Neuronal stem cell (in vitro differentiated cells): ENCODE results near the gene TGFBR1.

ENCODE experiments used
- DNase-seq: peaks from one replicate; pipeline ENCODE4 v3.0.0-alpha.2; 2013; ENCODE audit warnings: low spot score
- H2AFZ ChIP-seq: one replicate; pipeline ENCODE4 v1.6.1; 2013; ENCODE audit warnings: mild to moderate bottlenecking, low read length, inconsistent platforms
- H2AK5ac ChIP-seq: 2 replicates; pipeline ENCODE4 v1.6.1; 2013; ENCODE audit warnings: low read depth, mild to moderate bottlenecking, inconsistent platforms, low read length, moderate library complexity, mixed read lengths
- H2BK120ac ChIP-seq: 2 replicates; pipeline ENCODE4 v1.6.1; 2013; ENCODE audit warnings: low read depth, mild to moderate bottlenecking, inconsistent platforms, low read length, moderate library complexity, mixed read lengths
- H2BK12ac ChIP-seq: one replicate; pipeline ENCODE4 v1.6.1; 2013; ENCODE audit warnings: low read length, inconsistent platforms
- H2BK15ac ChIP-seq: 2 replicates; pipeline ENCODE4 v1.6.1; 2013; ENCODE audit warnings: mild to moderate bottlenecking, low read length, inconsistent platforms, mixed read lengths
- H2BK5ac ChIP-seq: one replicate; pipeline ENCODE4 v1.6.1; 2013; ENCODE audit warnings: inconsistent platforms, mild to moderate bottlenecking, low read length, moderate library complexity
- H3K14ac ChIP-seq: one replicate; pipeline ENCODE4 v1.6.1; 2013; ENCODE audit warnings: low read length, inconsistent platforms
- H3K18ac ChIP-seq: 2 replicates; pipeline ENCODE4 v1.6.1; 2013; ENCODE audit warnings: low read length, inconsistent platforms
- H3K23ac ChIP-seq: 2 replicates; pipeline ENCODE4 v1.6.1; 2013; ENCODE audit warnings: low read depth, mild to moderate bottlenecking, mixed read lengths, low read length, inconsistent platforms; ENCODE audit not compliant: poor library complexity
- H3K27ac ChIP-seq: replicated peaks from 3 replicates; pipeline ENCODE4 v1.5.1; 2013; ENCODE audit warnings: low read length, inconsistent platforms
- H3K27me3 ChIP-seq, 3 experiments: 2 replicates each; pipeline ENCODE4 v1.6.1; 2013; ENCODE audit warnings: low read length in 3 of 3, mild to moderate bottlenecking in 2 of 3, inconsistent platforms in 1 of 3, low read depth in 1 of 3, mixed read lengths in 1 of 3, moderate library complexity in 1 of 3; ENCODE audit not compliant: control insufficient read depth in 3 of 3, insufficient read depth in 3 of 3
- H3K36me3 ChIP-seq, 2 donors: replicated peaks in 1 of 2; 2 replicates each; pipeline ENCODE4 v1.6.1; 2013; ENCODE audit warnings: low read length in 2 of 2; ENCODE audit not compliant: control insufficient read depth in 2 of 2, insufficient read depth in 2 of 2
- H3K4ac ChIP-seq: 2 replicates; pipeline ENCODE4 v1.6.1; 2013; ENCODE audit warnings: inconsistent platforms, mild to moderate bottlenecking, low read length, moderate library complexity
- H3K4me1 ChIP-seq, 2 donors: 1 replicate in 1 of 2; 2 replicates in 1 of 2; pipeline ENCODE4 v1.6.1; 2013; ENCODE audit warnings: low read length in 2 of 2, low read depth in 1 of 2; ENCODE audit not compliant: control insufficient read depth in 2 of 2, insufficient read depth in 1 of 2
- H3K4me2 ChIP-seq: one replicate; pipeline ENCODE4 v1.6.1; 2013; ENCODE audit warnings: mild to moderate bottlenecking, low read length, inconsistent platforms; ENCODE audit not compliant: insufficient read depth, poor library complexity, severe bottlenecking
- H3K4me3 ChIP-seq, 2 donors: 2 replicates each; pipeline ENCODE4 v1.5.1; 2013; ENCODE audit warnings: low read length in 2 of 2, mild to moderate bottlenecking in 2 of 2, inconsistent platforms in 1 of 2, moderate library complexity in 1 of 2
- H3K79me1 ChIP-seq: one replicate; pipeline ENCODE4 v1.6.1; 2013; ENCODE audit warnings: low read depth, mild to moderate bottlenecking, inconsistent platforms, low read length, moderate library complexity
- H3K9ac ChIP-seq: one replicate; pipeline ENCODE4 v1.6.1; 2013; ENCODE audit warnings: mild to moderate bottlenecking, low read depth, low read length, inconsistent platforms; ENCODE audit not compliant: poor library complexity
- H3K9me3 ChIP-seq, 2 donors: replicated peaks in 1 of 2; 2 replicates each; pipeline versions ENCODE3 to v1.6.1; 2013; ENCODE audit warnings: low read length in 2 of 2, mild to moderate bottlenecking in 2 of 2, inconsistent platforms in 1 of 2, low read depth in 1 of 2, mixed read lengths in 1 of 2, moderate library complexity in 1 of 2; ENCODE audit not compliant: control insufficient read depth in 2 of 2, insufficient read depth in 1 of 2
- H4K8ac ChIP-seq: one replicate; pipeline ENCODE4 v1.6.1; 2013; ENCODE audit warnings: low read depth, mild to moderate bottlenecking, inconsistent platforms, low read length, moderate library complexity
- H4K91ac ChIP-seq: one replicate; pipeline ENCODE4 v1.6.1; 2013; ENCODE audit warnings: low read length, low read depth, mild to moderate bottlenecking, inconsistent platforms; ENCODE audit not compliant: poor library complexity
- WGBS, 2 donors: extraction: QIAGEN DNeasy Blood & Tissue Kit; methylation state at CpG; one replicate each; pipeline ENCODE4 v1.1.7; 2013; ENCODE audit warnings: missing lambda C conversion rate in 2 of 2, mixed read lengths in 1 of 2; ENCODE audit not compliant: insufficient read length in 2 of 2, insufficient replicate concordance in 1 of 2; ENCODE audit errors: extremely low coverage in 2 of 2; 5-methylcytosine and 5-hydroxymethylcytosine counted together

The TGFBR1 gene

DNA sequence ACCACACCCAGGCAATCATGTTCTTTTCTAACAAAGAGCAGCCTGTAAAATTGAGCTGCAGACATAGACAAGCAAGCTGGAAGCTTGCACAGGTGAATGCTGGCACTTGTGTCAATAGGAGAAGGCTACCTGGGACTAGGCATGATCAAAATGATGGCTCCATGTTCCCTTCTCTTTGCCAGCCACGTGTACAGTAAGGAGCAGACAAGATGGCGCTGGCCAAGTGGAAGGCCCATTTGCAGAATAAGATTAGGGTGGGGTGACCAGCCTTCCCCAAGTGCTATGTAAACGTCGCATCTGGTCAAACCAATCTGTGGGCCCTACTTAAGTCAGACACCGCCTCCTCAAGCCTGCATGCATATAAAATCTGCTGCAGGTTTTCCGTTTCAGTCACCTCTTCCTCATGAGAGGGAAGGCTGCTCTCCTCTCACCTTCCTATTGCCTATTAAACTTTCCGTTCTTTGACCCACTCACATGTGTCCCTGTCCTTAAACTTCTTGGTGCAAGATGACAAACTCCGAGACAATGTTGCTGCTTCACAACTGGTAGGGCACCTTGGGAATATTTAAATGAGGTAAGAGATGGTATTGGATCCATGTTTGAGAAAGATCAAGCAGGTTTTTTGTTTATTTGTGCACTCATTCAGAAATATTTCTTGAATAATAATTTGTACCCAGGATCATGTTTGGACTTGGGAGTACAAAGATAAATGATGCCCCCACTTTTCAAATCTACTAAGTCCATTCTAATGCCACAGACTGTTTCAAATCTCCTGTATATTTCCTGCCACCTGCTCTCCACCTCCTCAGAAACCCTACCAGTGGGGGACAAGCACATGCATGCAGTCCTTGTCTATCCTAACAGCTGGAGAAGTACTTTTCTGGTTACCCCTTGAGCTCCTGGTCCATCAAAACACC is 30.7 kb upstream of the TGFBR1 start:
- no peak overlapping the region for H3K18ac ChIP-seq
- H2BK120ac ChIP-seq: no peak overlapping the region
- DNase-seq: no peak
- H4K91ac ChIP-seq: no peak overlapping the region
- no peak overlapping the region for H3K4me2 ChIP-seq
- H4K8ac ChIP-seq: no peak overlapping the region
- H3K4me1 ChIP-seq: peaks cover 0 to 3% of the 10 kb centered on the region in 2 donors
- no peaks in the 10 kb centered on the region for H3K9me3 ChIP-seq
- no peak overlapping the region for H2AFZ ChIP-seq
- no peak overlapping the region for H2AK5ac ChIP-seq
- no peak overlapping the region for H2BK15ac ChIP-seq
- no peak overlapping the region for H3K23ac ChIP-seq
- H3K27me3 ChIP-seq: peaks cover 0 to 3% (median 0%) of the 10 kb centered on the region in 3 experiments
- no peak overlapping the region for H2BK12ac ChIP-seq
- WGBS, 2 donors: no CpG with 5 or more reads among the region's 8 CpGs
- no peak overlapping the region for H3K27ac ChIP-seq
- H3K36me3 ChIP-seq: no peaks in the 10 kb centered on the region
- no peak overlapping the region for H3K4ac ChIP-seq
- no peak overlapping the region for H3K4me3 ChIP-seq
- no peaks in the 10 kb centered on the region for H3K79me1 ChIP-seq
- no peak overlapping the region for H3K9ac ChIP-seq
- no peak overlapping the region for H3K14ac ChIP-seq
- H2BK5ac ChIP-seq: no peak overlapping the region

DNA sequence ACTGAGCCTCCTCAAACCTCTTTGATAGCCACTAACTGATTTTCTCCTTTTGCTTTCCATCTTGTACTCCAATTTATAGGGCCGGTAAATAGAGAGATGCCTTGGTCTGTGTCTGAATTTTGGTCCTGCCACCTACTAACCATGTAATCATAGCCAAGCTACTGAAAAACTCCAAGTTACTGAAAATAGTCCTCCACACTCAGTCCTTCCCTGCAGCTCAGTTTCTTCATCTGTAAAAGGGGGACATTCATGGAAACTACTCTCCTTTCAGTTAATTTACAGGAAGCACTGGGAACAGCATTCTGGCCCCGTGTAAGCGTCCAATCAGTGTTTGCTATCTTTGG is 30.0 kb upstream of the TGFBR1 start:
- Histone ChIP-seq H3K4me1 (peaks cover 0 to 3% of the 10 kb centered on the region in 2 donors), H3K18ac (no peak overlapping the region), H2BK120ac (no peak overlapping the region), H3K27me3 (peaks cover 0 to 3% (median 0%) of the 10 kb centered on the region in 3 experiments), H3K36me3 (no peaks in the 10 kb centered on the region), H3K9ac (no peak overlapping the region), H2BK5ac (no peak overlapping the region), H3K4ac (no peak overlapping the region), H2BK12ac (no peak overlapping the region), H3K23ac (no peak overlapping the region), H2AFZ (no peak overlapping the region), H3K14ac (no peak overlapping the region), H2AK5ac (no peak overlapping the region), H2BK15ac (no peak overlapping the region), H3K4me3 (no peak overlapping the region), H3K4me2 (no peak overlapping the region), H3K9me3 (no peaks in the 10 kb centered on the region), H3K27ac (no peak overlapping the region), H3K79me1 (no peaks in the 10 kb centered on the region), H4K8ac (no peak overlapping the region), H4K91ac (no peak overlapping the region)
- DNase-seq: no peak
- WGBS, 2 donors: no CpG with 5 or more reads among the region's 3 CpGs

DNA sequence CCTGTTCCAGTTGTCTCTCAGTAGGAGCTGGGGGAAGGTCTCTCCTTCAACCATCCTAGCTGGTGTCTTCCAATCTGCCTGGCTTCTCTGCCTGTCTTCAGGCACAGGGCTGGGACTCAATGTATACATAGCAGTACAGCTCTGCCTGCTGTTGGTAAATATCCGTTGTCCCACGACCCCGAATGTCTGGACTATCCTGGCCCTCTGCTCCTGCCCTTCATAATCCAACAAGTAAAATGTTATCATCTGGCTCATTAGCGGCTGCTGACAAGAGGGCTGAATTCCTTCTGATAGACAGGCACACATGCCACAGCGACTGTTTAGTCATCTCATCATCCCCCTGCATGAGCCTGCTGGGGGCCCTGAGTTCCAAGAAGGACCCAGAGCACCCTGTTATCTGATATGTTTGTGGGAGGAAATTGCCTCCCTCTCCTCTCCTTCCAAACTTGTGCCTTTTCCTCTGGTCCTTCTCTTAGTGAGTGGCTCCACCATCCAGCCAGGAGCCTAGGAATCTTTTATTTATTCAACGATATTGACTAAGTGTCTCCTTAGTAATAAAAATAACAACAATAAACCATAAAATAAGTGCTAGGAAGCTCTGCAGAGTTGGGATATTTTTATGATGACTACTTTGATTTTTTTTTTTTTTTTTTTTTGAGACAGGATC is 29.5 kb upstream of the TGFBR1 start:
- H2BK120ac ChIP-seq: no peak overlapping the region
- H3K14ac ChIP-seq: no peak overlapping the region
- H2BK12ac ChIP-seq: no peak overlapping the region
- no peak overlapping the region for H2BK5ac ChIP-seq
- no peak overlapping the region for H3K4ac ChIP-seq
- no peak overlapping the region for H4K8ac ChIP-seq
- no peak overlapping the region for H3K4me2 ChIP-seq
- peaks cover 0 to 3% (median 0%) of the 10 kb centered on the region in 3 experiments for H3K27me3 ChIP-seq
- no peaks in the 10 kb centered on the region for H3K36me3 ChIP-seq
- H3K9ac ChIP-seq: no peak overlapping the region
- no peak overlapping the region for H3K18ac ChIP-seq
- no peak overlapping the region for H3K4me3 ChIP-seq
- H3K23ac ChIP-seq: no peak overlapping the region
- H3K27ac ChIP-seq: no peak overlapping the region
- no peak overlapping the region for H2AK5ac ChIP-seq
- H3K4me1 ChIP-seq: peaks cover 0 to 3% of the 10 kb centered on the region in 2 donors
- H2AFZ ChIP-seq: no peak overlapping the region
- H4K91ac ChIP-seq: no peak overlapping the region
- no CpG with 5 or more reads among the region's 6 CpGs for WGBS, 2 donors
- no peak for DNase-seq
- H2BK15ac ChIP-seq: no peak overlapping the region
- no peaks in the 10 kb centered on the region for H3K79me1 ChIP-seq
- H3K9me3 ChIP-seq: no peaks in the 10 kb centered on the region

DNA sequence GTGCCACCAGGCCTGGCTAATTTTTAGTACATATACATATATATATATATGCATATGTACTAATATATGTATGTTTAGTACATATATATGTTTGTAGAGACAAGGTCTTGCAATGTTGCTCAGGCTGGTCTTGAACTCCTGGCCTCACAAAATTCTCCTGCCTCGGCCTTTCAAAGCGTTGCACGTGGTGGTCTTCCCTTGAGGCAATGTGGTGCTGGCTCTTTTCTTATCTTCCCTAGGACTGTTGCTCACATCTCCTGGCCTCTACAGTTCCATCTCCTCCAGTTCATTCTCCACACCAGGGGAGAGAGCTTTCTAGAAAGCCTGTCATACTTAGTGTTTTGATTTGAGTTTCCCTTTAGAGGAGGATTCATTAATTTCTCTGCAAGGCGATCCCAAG is 28.9 kb upstream of the TGFBR1 start:
- no peaks in the 10 kb centered on the region for H3K79me1 ChIP-seq
- no peak overlapping the region for H2BK12ac ChIP-seq
- no peak for DNase-seq
- H3K27ac ChIP-seq: no peak overlapping the region
- H3K14ac ChIP-seq: no peak overlapping the region
- H3K9me3 ChIP-seq: no peaks in the 10 kb centered on the region
- H2BK15ac ChIP-seq: no peak overlapping the region
- H3K4ac ChIP-seq: no peak overlapping the region
- H3K4me3 ChIP-seq: no peak overlapping the region
- no peaks in the 10 kb centered on the region for H3K4me1 ChIP-seq
- no peak overlapping the region for H2AK5ac ChIP-seq
- H3K4me2 ChIP-seq: no peak overlapping the region
- H2BK120ac ChIP-seq: no peak overlapping the region
- no peak overlapping the region for H3K23ac ChIP-seq
- WGBS, 2 donors: no CpG with 5 or more reads among the region's 4 CpGs
- H3K36me3 ChIP-seq: no peaks in the 10 kb centered on the region
- H4K8ac ChIP-seq: no peak overlapping the region
- H3K18ac ChIP-seq: no peak overlapping the region
- no peak overlapping the region for H3K9ac ChIP-seq
- peaks cover 0 to 3% (median 0%) of the 10 kb centered on the region in 3 experiments for H3K27me3 ChIP-seq
- H2BK5ac ChIP-seq: no peak overlapping the region
- no peak overlapping the region for H4K91ac ChIP-seq
- H2AFZ ChIP-seq: no peak overlapping the region
